K562 (cell line): Measurements from ENCODE around the gene GLE1. TPM values are rescaled to one million over a fixed set of nuclear protein-coding genes. Genes with fewer than 3 reads are reported as not detected.
A peak's percentile ranks its signal among the peaks of the same experiment; 100 is the strongest.

Experiments
- ATAC-seq: fragments of 200-7000 bp; cut with Tn5 transposase; 3 replicates; pipeline ENCODE4 v1.9.1; 2020; ENCODE audit warnings: moderate library complexity
- BruUV-seq: library from RNA; stranded (reverse); fragments of 400-500 nt; replicated peaks from 2 replicates; lab custom pipeline; 2021; lab: Mats Ljungman, UMichigan
- CTCF ChIA-PET: fragments of 300-600 bp; formaldehyde crosslinking; extraction: SDS; loops from one replicate; lab custom pipeline; 2021; ENCODE audit warnings: low intra/inter-chr PET ratio; lab: Yijun Ruan, JAX
- POLR2A ChIA-PET: fragments of 300-600, 350-650 bp; sonication (Branson Sonifier 250); formaldehyde crosslinking; extraction: SDS; loops from one replicate; lab custom pipeline; 2021; ENCODE audit warnings: antibody characterized with exemption, inconsistent platforms; lab: Yijun Ruan, JAX
- DNase-seq, 4 experiments: peaks; one replicate each; pipeline versions ENCODE4 v3.0.0 to v3.0.0-alpha.2; 2011 to 2018; ENCODE audit warnings: low spot score in 3 of 4, mixed read lengths in 3 of 4; ENCODE audit errors: extremely low read depth in 1 of 4
- FAIRE-seq: peaks from 2 replicates; lab custom pipeline; 2011; peaks lifted over from hg19 to GRCh38; lab: Jason Lieb, UNC
- H2AFZ ChIP-seq: 2 replicates; pipeline ENCODE4 v1.6.0; 2011; ENCODE audit warnings: low read depth, low read length, control low read depth, inconsistent platforms
- H3K27ac ChIP-seq: fragments of 200-600 bp; 3 replicates; pipeline ENCODE4 v1.8.0; 2011; ENCODE audit warnings: low read depth, mild to moderate bottlenecking, control low read depth, inconsistent platforms, low read length, moderate library complexity, mixed read lengths; ENCODE audit errors: extremely low read depth
- H3K27me3 ChIP-seq, 2 experiments: fragments of 300-600 bp in 1 of 2; 2 replicates in 1 of 2; 3 replicates in 1 of 2; pipeline versions ENCODE4 v1.6.0 to v1.8.0; 2011; ENCODE audit warnings: inconsistent platforms in 2 of 2, low read length in 2 of 2, mild to moderate bottlenecking in 1 of 2, mixed read lengths in 1 of 2, moderate library complexity in 1 of 2; ENCODE audit not compliant: control insufficient read depth in 2 of 2, insufficient read depth in 2 of 2
- H3K36me3 ChIP-seq: fragments of 300-600 bp; 3 replicates; pipeline ENCODE4 v1.8.0; 2011; ENCODE audit warnings: mild to moderate bottlenecking, low read length, inconsistent platforms; ENCODE audit not compliant: control insufficient read depth, insufficient read depth
- H3K4me1 ChIP-seq, 2 experiments: fragments of 200-600 bp in 1 of 2; replicated peaks in 1 of 2; 2 replicates in 1 of 2; 3 replicates in 1 of 2; pipeline versions ENCODE4 v1.5.1 to v1.8.0; 2011; ENCODE audit warnings: inconsistent platforms in 2 of 2, low read length in 2 of 2, mild to moderate bottlenecking in 1 of 2, mixed read lengths in 1 of 2, moderate library complexity in 1 of 2; ENCODE audit not compliant: control insufficient read depth in 2 of 2, insufficient read depth in 2 of 2
- H3K4me2 ChIP-seq: 2 replicates; pipeline ENCODE4 v1.6.1; 2011; ENCODE audit warnings: low read length, control low read depth, inconsistent platforms, mixed read lengths; ENCODE audit not compliant: insufficient read depth
- H3K4me3 ChIP-seq: fragments of 200-600 bp; sonication (generic), shearing (Covaris generic); 2 replicates; pipeline ENCODE4 v1.5.1; 2016; ENCODE audit warnings: control low read depth, inconsistent platforms
- H3K79me2 ChIP-seq: fragments of 200-600 bp; 3 replicates; pipeline ENCODE4 v1.8.0; 2011; ENCODE audit warnings: low read length, inconsistent platforms; ENCODE audit not compliant: control insufficient read depth, insufficient read depth
- H3K9ac ChIP-seq, 2 experiments: 2 replicates each; pipeline versions ENCODE4 v1.6.0 to v1.6.1; 2011; ENCODE audit warnings: low read depth in 2 of 2, low read length in 2 of 2, control low read depth in 1 of 2, inconsistent platforms in 1 of 2, mild to moderate bottlenecking in 1 of 2, mixed read lengths in 1 of 2; ENCODE audit not compliant: insufficient read depth in 1 of 2
- H3K9me1 ChIP-seq: one replicate; pipeline ENCODE4 v1.6.0; 2011; ENCODE audit warnings: inconsistent platforms, mild to moderate bottlenecking, low read length, moderate library complexity; ENCODE audit not compliant: control insufficient read depth, insufficient read depth
- H3K9me3 ChIP-seq: replicated peaks from 2 replicates; pipeline ENCODE4 v1.5.1; 2011; ENCODE audit warnings: low read depth, low read length, inconsistent platforms; ENCODE audit not compliant: control insufficient read depth, insufficient read depth
- H4K20me1 ChIP-seq: replicated peaks from 2 replicates; pipeline ENCODE4 v1.6.1; 2011; ENCODE audit warnings: low read length, inconsistent platforms, mixed read lengths; ENCODE audit not compliant: control insufficient read depth, insufficient read depth
- FOXK2 ChIP-seq, 2 experiments: fragments of 450-650 bp; IDR thresholded peaks in 1 of 2; conservative IDR thresholded peaks in 1 of 2; 2 replicates each; pipeline ENCODE4 v1.6.1; 2016; ENCODE audit warnings: low read depth in 2 of 2, mild to moderate bottlenecking in 1 of 2
- RFX1 ChIP-seq: fragments of 450-650 bp; IDR thresholded peaks from 2 replicates; pipeline ENCODE4 v1.6.1; 2016; ENCODE audit warnings: mild to moderate bottlenecking, moderate library complexity
- ZNF589 ChIP-seq: fragments of 200-800 bp; sonication (Bioruptor generic); IDR thresholded peaks from 2 replicates; pipeline ENCODE4 v1.6.1; 2016; ENCODE audit warnings: low read depth, missing genetic modification characterization, missing compliant biosample characterization
- WGBS: fragments of 100-300 bp; shearing (Covaris generic); methylation state at CpG from one replicate; pipeline ENCODE4 v1.1.6; 2016; ENCODE audit warnings: low coverage, mixed read lengths; ENCODE audit not compliant: insufficient coverage; ENCODE audit errors: missing lambda C conversion rate; 5-methylcytosine and 5-hydroxymethylcytosine counted together
- in situ Hi-C: fragments of 300-500 bp; cut with MboI; formaldehyde crosslinking; loops from 4 replicates; pipeline ENCODE4 v1.15.0; 2018; ENCODE audit warnings: inconsistent platforms, mixed read lengths
- intact Hi-C: fragments of 100-400 bp; cut with micrococcal nuclease; formaldehyde crosslinking; loops from 2 replicates; pipeline ENCODE4 v1.14.2; 2022
- polyA plus RNA-seq, 8 experiments: library from polyadenylated mRNA; depleted of rRNA in 4 of 8; stranded (reverse) in 5 of 8; unstranded in 3 of 8; fragments of >200 nt; fragmentation: Nextera tagmentation in 2 of 8; fragmentation: Illumina TruSeq in 1 of 8; extraction: Ambion mirVana in 2 of 8; extraction: Trizol in 1 of 8; gene quantifications; 2 replicates each; pipeline versions ENCODE4 v1.2.1 to v1.2.3, GENCODE V29; 2011 to 2014; ENCODE audit warnings: inconsistent platforms in 1 of 8, missing spikeins in 1 of 8
- total RNA-seq, 7 experiments: library from RNA; depleted of rRNA in 6 of 7; stranded (reverse); fragments of >200 nt in 6 of 7; fragmentation: Illumina TruSeq in 2 of 7; extraction: Trizol in 2 of 7; gene quantifications; 2 replicates each; pipeline versions ENCODE4 v1.2.1 to v1.2.3, GENCODE V29; 2011 to 2021; ENCODE audit warnings: low replicate concordance in 1 of 7
- TF ChIP-seq, protein P1 (sequence below): fragments of 250-450 bp; sonication (Bioruptor Pico); IDR thresholded peaks from 2 replicates; pipeline ENCODE4 v1.4.0; 2020; ENCODE audit warnings: mild to moderate bottlenecking

The GLE1 gene
- total and polyA plus RNA-seq, 9 of the 15 experiments (the other 6 are each of a cell fraction or from before 2014, with no cell fraction given), result 15.9 to 44.8 (median 37.6) TPM

DNA sequence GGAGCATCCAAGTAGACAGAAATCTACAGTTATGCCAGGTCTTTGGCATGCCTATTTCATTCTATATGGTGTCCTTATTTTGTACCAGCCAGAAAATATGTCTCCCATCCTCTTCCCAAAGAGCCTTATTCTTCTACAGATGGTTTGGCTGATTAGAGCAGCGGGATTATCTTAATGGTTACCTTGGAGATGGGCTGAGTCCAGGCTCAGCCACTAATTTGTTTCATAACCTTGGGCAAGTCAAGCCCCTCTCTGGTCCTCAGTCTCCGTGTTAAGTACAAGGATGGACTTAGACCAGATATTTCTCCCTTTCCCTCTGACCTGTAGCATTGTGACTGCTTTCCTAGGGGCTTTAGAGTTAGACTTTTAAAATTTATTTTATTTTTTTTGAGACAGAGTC is 11.1 kb upstream of the GLE1 start:
- Histone ChIP-seq H3K9me3 (no peaks in the 10 kb centered on the region), H4K20me1 (no peaks in the 10 kb centered on the region), H3K9me1 (no peaks in the 10 kb centered on the region), H3K4me3 (no peak overlapping the region), H3K36me3 (peaks cover 76% of the 10 kb centered on the region), H3K27ac (no peak overlapping the region), H3K4me2 (no peak overlapping the region), H3K27me3 (no peaks in the 10 kb centered on the region), H2AFZ (no peak overlapping the region), H3K9ac (no peak overlapping the region), H3K79me2 (no peaks in the 10 kb centered on the region), H3K4me1 (peaks cover 12 to 17% of the 10 kb centered on the region in 2 experiments)
- TF ChIP-seq FOXK2 (conservative IDR thresholded peaks at IDR 0.05 in 1 of 2, IDR thresholded peaks at IDR 0.05 in 1 of 2; ENCODE audit: low read depth in 2 of 2) (no peak), ZNF589 (CRISPR knock-in tag) (no peak), RFX1 (peak; percentile 49; the same call in 1 of the 2 replicates)
- TF ChIP-seq, protein P1, sequence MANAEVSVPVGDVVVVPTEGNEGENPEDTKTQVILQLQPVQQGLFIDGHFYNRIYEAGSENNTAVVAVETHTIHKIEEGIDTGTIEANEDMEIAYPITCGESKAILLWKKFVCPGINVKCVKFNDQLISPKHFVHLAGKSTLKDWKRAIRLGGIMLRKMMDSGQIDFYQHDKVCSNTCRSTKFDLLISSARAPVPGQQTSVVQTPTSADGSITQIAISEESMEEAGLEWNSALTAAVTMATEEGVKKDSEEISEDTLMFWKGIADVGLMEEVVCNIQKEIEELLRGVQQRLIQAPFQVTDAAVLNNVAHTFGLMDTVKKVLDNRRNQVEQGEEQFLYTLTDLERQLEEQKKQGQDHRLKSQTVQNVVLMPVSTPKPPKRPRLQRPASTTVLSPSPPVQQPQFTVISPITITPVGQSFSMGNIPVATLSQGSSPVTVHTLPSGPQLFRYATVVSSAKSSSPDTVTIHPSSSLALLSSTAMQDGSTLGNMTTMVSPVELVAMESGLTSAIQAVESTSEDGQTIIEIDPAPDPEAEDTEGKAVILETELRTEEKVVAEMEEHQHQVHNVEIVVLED, result no peak
- BruUV-seq, result no TSS peak
- ATAC-seq (no peak), FAIRE-seq (no peak), DNase-seq (no peak)
- intact Hi-C loops (loop anchor here (5.0 kb wide), 1 partner anchor 36 kb away; the partner anchor contains the start of gene ODF2), in situ Hi-C loops (no loop called here)
- ChIA-PET CTCF (no interaction called here), POLR2A (no interaction called here)
- 9% methylated on average over 2 of the region's 2 CpGs for WGBS
